HEK293 (cell line): Measurements from ENCODE around the gene ZKSCAN8.

Experiments
- CTCF ChIP-seq: fragments of 450-650 bp; formaldehyde crosslinking; IDR thresholded peaks from 2 replicates; pipeline ENCODE4 v1.5.1; 2016; ENCODE audit warnings: missing biosample characterization, missing genetic modification characterization
- INSM2 ChIP-seq: fragments of 450-650 bp; formaldehyde crosslinking; IDR thresholded peaks from 2 replicates; pipeline ENCODE4 v1.5.1; 2016; ENCODE audit warnings: missing biosample characterization, missing genetic modification characterization
- KLF10 ChIP-seq: fragments of 450-650 bp; IDR thresholded peaks from 2 replicates; pipeline ENCODE4 v1.5.1; 2018; ENCODE audit warnings: missing biosample characterization, mild to moderate bottlenecking, missing genetic modification characterization
- PRDM1 ChIP-seq: fragments of 450-650 bp; formaldehyde crosslinking; IDR thresholded peaks from 2 replicates; pipeline ENCODE4; 2016; ENCODE audit warnings: missing biosample characterization, missing genetic modification characterization
- PRDM10 ChIP-seq: fragments of 450-650 bp; formaldehyde crosslinking; IDR thresholded peaks from 2 replicates; pipeline ENCODE4 v1.5.1; 2016; ENCODE audit warnings: missing biosample characterization, missing genetic modification characterization
- TSHZ1 ChIP-seq: fragments of 450-650 bp; formaldehyde crosslinking; IDR thresholded peaks from 2 replicates; pipeline ENCODE4 v1.5.1; 2016; ENCODE audit warnings: missing biosample characterization, missing genetic modification characterization, borderline replicate concordance
- ZBTB10 ChIP-seq: fragments of 450-650 bp; formaldehyde crosslinking; IDR thresholded peaks from 2 replicates; pipeline ENCODE4 v1.5.1; 2016; ENCODE audit warnings: missing biosample characterization, missing genetic modification characterization
- ZBTB44 ChIP-seq: fragments of 450-650 bp; IDR thresholded peaks from 2 replicates; pipeline ENCODE4 v1.5.1; 2018; ENCODE audit warnings: missing biosample characterization, mild to moderate bottlenecking, missing genetic modification characterization
- ZBTB7A ChIP-seq: fragments of 450-650 bp; formaldehyde crosslinking; IDR thresholded peaks from 2 replicates; pipeline ENCODE4 v1.5.1; 2016; ENCODE audit warnings: low read depth, missing biosample characterization, missing genetic modification characterization
- ZNF10 ChIP-seq: fragments of 450-650 bp; formaldehyde crosslinking; IDR thresholded peaks from 2 replicates; pipeline ENCODE4 v1.5.1; 2017; ENCODE audit warnings: missing biosample characterization, missing genetic modification characterization
- ZNF2 ChIP-seq: fragments of 450-650 bp; formaldehyde crosslinking; IDR thresholded peaks from 2 replicates; pipeline ENCODE4 v1.5.1; 2016; ENCODE audit warnings: missing biosample characterization, missing genetic modification characterization
- ZNF274 ChIP-seq, 2 experiments: fragments of 200-500 bp in 1 of 2; fragments of 450-650 bp in 1 of 2; sonication (Bioruptor generic) in 1 of 2; formaldehyde crosslinking in 1 of 2; IDR thresholded peaks; 2 replicates each; pipeline versions ENCODE4 v1.5.1 to v1.6.1; 2014 to 2016; ENCODE audit warnings: borderline replicate concordance in 1 of 2, inconsistent platforms in 1 of 2, low read length in 1 of 2, missing biosample characterization in 1 of 2, missing genetic modification characterization in 1 of 2
- ZNF521 ChIP-seq: fragments of 450-650 bp; formaldehyde crosslinking; IDR thresholded peaks from 2 replicates; pipeline ENCODE4 v1.5.1; 2017; ENCODE audit warnings: missing biosample characterization, mild to moderate bottlenecking, missing genetic modification characterization
- ZNF549 ChIP-seq: fragments of 450-650 bp; IDR thresholded peaks from 2 replicates; pipeline ENCODE4 v1.5.1; 2018; ENCODE audit warnings: missing biosample characterization, missing genetic modification characterization, mild to moderate bottlenecking, inconsistent platforms, moderate library complexity
- ZNF623 ChIP-seq: fragments of 450-650 bp; formaldehyde crosslinking; IDR thresholded peaks from 2 replicates; pipeline ENCODE4 v1.5.1; 2016; ENCODE audit warnings: missing biosample characterization, missing genetic modification characterization
- ZNF624 ChIP-seq: fragments of 450-650 bp; formaldehyde crosslinking; IDR thresholded peaks from 2 replicates; pipeline ENCODE4 v1.5.1; 2017; ENCODE audit warnings: missing biosample characterization, missing genetic modification characterization
- ZNF629 ChIP-seq: fragments of 450-650 bp; formaldehyde crosslinking; IDR thresholded peaks from 2 replicates; pipeline ENCODE4 v1.5.1; 2017; ENCODE audit warnings: missing biosample characterization, missing genetic modification characterization
- ZNF639 ChIP-seq: fragments of 450-650 bp; formaldehyde crosslinking; IDR thresholded peaks from 2 replicates; pipeline ENCODE4 v1.5.1; 2016; ENCODE audit warnings: missing biosample characterization, missing genetic modification characterization
- ZNF701 ChIP-seq: fragments of 450-650 bp; formaldehyde crosslinking; IDR thresholded peaks from 2 replicates; pipeline ENCODE4 v1.5.1; 2016; ENCODE audit warnings: missing biosample characterization, missing genetic modification characterization
- ZNF776 ChIP-seq: fragments of 450-650 bp; formaldehyde crosslinking; IDR thresholded peaks from 2 replicates; pipeline ENCODE4 v1.5.0; 2017; ENCODE audit warnings: missing biosample characterization, missing genetic modification characterization, borderline replicate concordance
- ZNF830 ChIP-seq: fragments of 450-650 bp; IDR thresholded peaks from 2 replicates; pipeline ENCODE4 v1.5.0; 2018; ENCODE audit warnings: missing biosample characterization, missing genetic modification characterization, low read depth, mild to moderate bottlenecking, moderate library complexity

Gene ZKSCAN8

GRCh38 chr6:28141500-28142329 lies at the start of gene ZKSCAN8 (continued):
- TF ChIP-seq ZNF549 (tag by site-specific recombination) (no peak), ZBTB44 (tag by site-specific recombination) (no peak), ZNF521 (tag by site-specific recombination) (no peak), ZNF624 (tag by site-specific recombination) (no peak), ZNF639 (tag by site-specific recombination) (peak; percentile 84; the same call in 1 of the 2 replicates), CTCF (no peak; the same call in 1 of the 2 replicates), ZNF10 (tag by site-specific recombination) (peak; percentile 76), ZNF830 (tag by site-specific recombination) (no peak), KLF10 (tag by site-specific recombination) (no peak), INSM2 (tag by site-specific recombination) (0 out of 2 replicates have a peak, but pooled peaks have one; percentile 30), ZBTB7A (tag by site-specific recombination) (peak; percentile 79; the same call in 1 of the 2 replicates), ZNF623 (no peak), PRDM1 (tag by site-specific recombination) (0 out of 2 replicates have a peak, but pooled peaks have one; percentile 15), ZNF629 (tag by site-specific recombination) (peak; percentile 71), ZNF274 (IDR thresholded peaks at IDR 0.05; ENCODE audit: low read length) (no peak), ZNF274 (tag by site-specific recombination; IDR thresholded peaks at IDR 0.05; ENCODE audit: borderline replicate concordance) (no peak), ZNF701 (no peak), TSHZ1 (tag by site-specific recombination) (no peak), ZBTB10 (tag by site-specific recombination) (peak; percentile 79), ZNF776 (tag by site-specific recombination) (no peak), ZNF2 (tag by site-specific recombination) (peak; percentile 97), PRDM10 (tag by site-specific recombination) (peak; percentile 30)
